Measurements from ENCODE around the gene PTGFR. TPM values are rescaled to one million over a fixed set of nuclear protein-coding genes. Genes with fewer than 3 reads are reported as not detected.
A peak's percentile ranks its signal among the peaks of the same experiment; 100 is the strongest.

PTGFR gene
- total RNA-seq, 1 donor from 2014 or later = not detected

DNA sequence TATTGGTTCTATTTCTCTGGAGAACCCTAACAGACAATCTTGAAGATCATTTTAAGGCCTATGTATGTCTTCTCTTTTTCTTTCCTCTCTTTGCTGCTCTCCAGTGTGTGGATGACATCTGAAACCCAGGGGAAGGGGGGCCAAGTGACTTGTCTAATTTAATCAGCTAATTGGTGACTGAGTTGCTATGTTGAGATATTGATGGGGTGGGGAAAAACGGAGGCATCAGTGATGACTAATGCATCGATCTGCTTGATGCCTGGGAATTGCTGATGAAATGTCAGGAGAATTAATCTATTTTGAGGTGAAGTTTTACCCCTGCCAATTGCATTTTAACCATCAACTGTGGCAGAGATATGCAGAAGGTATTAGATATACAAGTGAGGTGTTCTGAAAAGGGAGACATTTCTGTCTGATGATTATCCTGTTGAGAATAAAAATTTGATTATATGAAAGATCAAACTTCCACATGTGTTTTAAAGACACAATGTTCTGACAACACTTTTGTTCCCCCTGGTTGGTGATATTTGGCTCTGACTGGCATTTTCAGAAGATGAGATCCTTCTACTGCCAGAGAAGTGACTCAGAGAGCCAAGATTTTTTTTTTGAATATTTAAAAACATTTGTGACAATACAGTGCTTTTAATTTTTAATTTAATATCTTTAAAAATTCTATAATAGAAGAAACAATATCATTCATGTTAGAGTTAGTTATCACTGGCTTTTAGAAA lies 18.7 kb upstream of the PTGFR start:
- H2AFZ ChIP-seq (replicated peaks) = no peak overlapping the region
- no peaks in the 10 kb centered on the region for H3K4me1 ChIP-seq
- H3K79me2 ChIP-seq (ENCODE audit: low read depth) = no peaks in the 10 kb centered on the region
- no peak for DNase-seq (ENCODE audit: low spot score)
- Mint-ChIP-seq H3K9me3 (no peaks in the 10 kb centered on the region), H3K4me3 (no peak overlapping the region), H3K27ac (peak overlapping the region; percentile 25), H3K4me1 (peaks cover 14% of the 10 kb centered on the region), H3K36me3 (no peaks in the 10 kb centered on the region), H3K27me3 (ENCODE audit: insufficient read depth, low read depth) (no peaks in the 10 kb centered on the region)
- H3K4me3 ChIP-seq = no peak overlapping the region
- H3K36me3 ChIP-seq = no peaks in the 10 kb centered on the region
- no peaks in the 10 kb centered on the region for H3K9me3 ChIP-seq (ENCODE audit: low read depth)
- no peaks in the 10 kb centered on the region for H3F3A ChIP-seq (ENCODE audit: low read depth)
- no peaks in the 10 kb centered on the region for H4K20me1 ChIP-seq (ENCODE audit: low read depth)
- no peak overlapping the region for H3K9ac ChIP-seq
- no peaks in the 10 kb centered on the region for H3K27me3 ChIP-seq
- TF ChIP-seq EZH2phosphoT487 (IDR thresholded peaks at IDR 0.05) = no peak
- TF ChIP-seq EZH2 (IDR thresholded peaks at IDR 0.05) = no peak
- TF ChIP-seq, protein P1, sequence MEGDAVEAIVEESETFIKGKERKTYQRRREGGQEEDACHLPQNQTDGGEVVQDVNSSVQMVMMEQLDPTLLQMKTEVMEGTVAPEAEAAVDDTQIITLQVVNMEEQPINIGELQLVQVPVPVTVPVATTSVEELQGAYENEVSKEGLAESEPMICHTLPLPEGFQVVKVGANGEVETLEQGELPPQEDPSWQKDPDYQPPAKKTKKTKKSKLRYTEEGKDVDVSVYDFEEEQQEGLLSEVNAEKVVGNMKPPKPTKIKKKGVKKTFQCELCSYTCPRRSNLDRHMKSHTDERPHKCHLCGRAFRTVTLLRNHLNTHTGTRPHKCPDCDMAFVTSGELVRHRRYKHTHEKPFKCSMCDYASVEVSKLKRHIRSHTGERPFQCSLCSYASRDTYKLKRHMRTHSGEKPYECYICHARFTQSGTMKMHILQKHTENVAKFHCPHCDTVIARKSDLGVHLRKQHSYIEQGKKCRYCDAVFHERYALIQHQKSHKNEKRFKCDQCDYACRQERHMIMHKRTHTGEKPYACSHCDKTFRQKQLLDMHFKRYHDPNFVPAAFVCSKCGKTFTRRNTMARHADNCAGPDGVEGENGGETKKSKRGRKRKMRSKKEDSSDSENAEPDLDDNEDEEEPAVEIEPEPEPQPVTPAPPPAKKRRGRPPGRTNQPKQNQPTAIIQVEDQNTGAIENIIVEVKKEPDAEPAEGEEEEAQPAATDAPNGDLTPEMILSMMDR (IDR thresholded peaks at IDR 0.05) = no peak
- no peak overlapping the region for H3K4me2 ChIP-seq
- H3K27ac ChIP-seq = no peak overlapping the region

DNA sequence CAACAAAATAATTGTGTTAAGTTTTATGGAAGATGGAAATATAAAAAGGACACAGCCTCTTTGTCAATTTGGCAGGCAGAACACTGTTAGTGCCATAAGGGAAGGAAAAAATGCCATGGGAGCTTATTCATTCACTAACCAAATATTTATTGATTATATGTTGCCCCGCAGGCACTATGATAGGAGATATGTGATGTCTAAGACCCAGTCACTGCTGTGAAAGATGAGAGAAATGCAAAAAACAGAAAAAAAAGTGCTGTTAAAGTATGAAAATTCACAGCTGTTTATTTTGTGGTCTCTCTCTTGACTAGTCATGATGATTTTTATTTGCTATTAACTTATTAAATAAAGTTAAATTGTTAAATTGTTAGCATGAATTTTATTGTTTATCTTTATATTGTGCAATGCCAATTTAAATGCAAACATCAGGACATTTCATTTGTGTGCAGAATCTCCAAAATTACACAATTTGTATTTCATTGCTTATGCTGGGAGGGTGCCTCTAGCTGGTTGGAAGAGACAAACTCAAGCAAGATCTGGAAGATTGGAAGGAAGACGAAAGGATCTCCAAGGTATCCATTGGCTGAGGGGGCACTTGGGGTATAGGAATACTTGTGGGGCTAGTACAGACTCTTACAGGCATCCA lies 17.8 kb upstream of the PTGFR start:
- H3K4me1 Mint-ChIP-seq = peaks cover 14% of the 10 kb centered on the region
- H3K27me3 Mint-ChIP-seq (ENCODE audit: insufficient read depth, low read depth) = no peaks in the 10 kb centered on the region
- no peaks in the 10 kb centered on the region for H3K4me1 ChIP-seq
- H3K36me3 Mint-ChIP-seq = no peaks in the 10 kb centered on the region
- H3K27ac Mint-ChIP-seq = no peak overlapping the region
- no peaks in the 10 kb centered on the region for H3K79me2 ChIP-seq (ENCODE audit: low read depth)
- H3K36me3 ChIP-seq = no peaks in the 10 kb centered on the region
- no peaks in the 10 kb centered on the region for H3K27me3 ChIP-seq
- H2AFZ ChIP-seq (replicated peaks) = no peak overlapping the region
- H3K9ac ChIP-seq = no peak overlapping the region
- no peaks in the 10 kb centered on the region for H3F3A ChIP-seq (ENCODE audit: low read depth)
- no peak for TF ChIP-seq EZH2phosphoT487 (IDR thresholded peaks at IDR 0.05)
- TF ChIP-seq, protein P1 (IDR thresholded peaks at IDR 0.05) = no peak
- TF ChIP-seq EZH2 (IDR thresholded peaks at IDR 0.05) = no peak
- no peaks in the 10 kb centered on the region for H4K20me1 ChIP-seq (ENCODE audit: low read depth)
- no peak for DNase-seq (ENCODE audit: low spot score)
- no peaks in the 10 kb centered on the region for H3K9me3 ChIP-seq (ENCODE audit: low read depth)
- no peaks in the 10 kb centered on the region for H3K9me3 Mint-ChIP-seq
- no peak overlapping the region for H3K27ac ChIP-seq
- H3K4me2 ChIP-seq = no peak overlapping the region
- no peak overlapping the region for H3K4me3 Mint-ChIP-seq
- H3K4me3 ChIP-seq = no peak overlapping the region

DNA sequence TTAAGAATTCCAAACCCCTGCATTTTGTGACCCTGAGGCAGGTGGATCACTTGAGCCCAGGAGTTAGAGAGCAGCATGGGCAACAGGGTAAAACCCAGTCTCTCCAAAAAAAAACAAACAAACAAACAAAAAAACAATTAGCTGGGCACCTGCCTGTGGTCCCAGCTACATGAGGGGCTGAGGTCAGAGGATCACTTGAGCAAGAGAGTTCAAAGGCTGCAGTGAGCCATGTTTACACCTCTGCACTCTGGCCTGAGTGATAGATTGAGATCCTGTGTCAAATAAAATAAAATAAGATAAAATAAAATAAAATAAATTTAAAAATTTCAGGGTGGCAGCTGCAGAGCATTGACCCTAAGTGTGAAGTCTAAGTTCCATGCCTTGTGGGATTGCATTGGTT lies 16.7 kb upstream of the PTGFR start:
- Histone ChIP-seq H3K4me3 (no peak overlapping the region), H3K36me3 (no peaks in the 10 kb centered on the region), H3K27me3 (no peaks in the 10 kb centered on the region), H2AFZ (replicated peaks) (no peak overlapping the region), H4K20me1 (ENCODE audit: low read depth) (no peaks in the 10 kb centered on the region), H3F3A (ENCODE audit: low read depth) (no peaks in the 10 kb centered on the region), H3K4me2 (no peak overlapping the region), H3K4me1 (no peaks in the 10 kb centered on the region), H3K27ac (no peak overlapping the region), H3K9ac (no peak overlapping the region), H3K79me2 (ENCODE audit: low read depth) (no peaks in the 10 kb centered on the region), H3K9me3 (ENCODE audit: low read depth) (no peaks in the 10 kb centered on the region)
- no peak overlapping the region for H3K4me3 Mint-ChIP-seq
- H3K36me3 Mint-ChIP-seq = no peaks in the 10 kb centered on the region
- TF ChIP-seq, protein P1 (IDR thresholded peaks at IDR 0.05) = no peak
- TF ChIP-seq EZH2phosphoT487 (IDR thresholded peaks at IDR 0.05) (no peak), EZH2 (IDR thresholded peaks at IDR 0.05) (no peak)
- no peak overlapping the region for H3K27ac Mint-ChIP-seq
- no peaks in the 10 kb centered on the region for H3K9me3 Mint-ChIP-seq
- peaks cover 14% of the 10 kb centered on the region for H3K4me1 Mint-ChIP-seq
- H3K27me3 Mint-ChIP-seq (ENCODE audit: insufficient read depth, low read depth) = no peaks in the 10 kb centered on the region
- no peak for DNase-seq (ENCODE audit: low spot score)
